B cell (primary cell): ENCODE data around the gene EXOSC2. TPM values are rescaled to one million over a fixed set of nuclear protein-coding genes. Genes with fewer than 3 reads are reported as not detected.

Source experiments
- polyA plus RNA-seq: library from polyadenylated mRNA; depleted of rRNA; stranded (reverse); fragments of >200 nt; gene quantifications from 2 replicates; pipeline ENCODE4 v1.2.3, GENCODE V29; 2012
- small RNA-seq: library from RNA; depleted of rRNA; stranded (forward); fragments of <200 nt; gene quantifications from one replicate; pipeline ENCODE3, GENCODE V24; 2012; ENCODE audit warnings: low replicate concordance, low read depth; ENCODE audit not compliant: insufficient read length
- total RNA-seq, 2 donors: library from RNA; stranded (reverse); fragments of 120-200 nt in 1 of 2; gene quantifications; 1 replicate in 1 of 2; 2 replicates in 1 of 2; pipeline versions ENCODE4 v1.2.3 to v1.2.4, GENCODE V29; 2013 to 2022

Gene EXOSC2
- total and polyA plus RNA-seq, 2 donors (not counting 1 experiment from before 2014, with no cell fraction given) = 31.5 to 53.3 TPM

Small RNA genes lying within 50 kb of the gene (small RNA-seq; reads per million reads assigned to genes)
- gene AL359092.1 = not detected

Other genes starting within 250 kb of the EXOSC2 start
- 0.44 TPM in 1 of 2 replicates, not detected in the other for gene ASS1, start 248.8 kb upstream of the EXOSC2 start, total RNA-seq
- 0.30 and 0.49 TPM in 2 replicates for gene ASS1, start 248.8 kb upstream of the EXOSC2 start, polyA plus RNA-seq
- gene FUBP3, start 114.2 kb upstream of the EXOSC2 start, total RNA-seq = 45.7 and 51.4 TPM in 2 replicates
- 21.0 and 79.4 TPM in 2 replicates for gene FUBP3, start 114.2 kb upstream of the EXOSC2 start, polyA plus RNA-seq
- gene PRDM12, start 29.2 kb upstream of the EXOSC2 start, total RNA-seq = not detected in 2 replicates
- gene PRDM12, start 29.2 kb upstream of the EXOSC2 start, polyA plus RNA-seq = not detected in 2 replicates
- 44.5 and 46.0 TPM in 2 replicates for gene ABL1, start 141.5 kb downstream of the EXOSC2 start, total RNA-seq
- gene ABL1, start 141.5 kb downstream of the EXOSC2 start, polyA plus RNA-seq = 11.3 and 11.9 TPM in 2 replicates
- gene QRFP, start 203.0 kb downstream of the EXOSC2 start, total RNA-seq = not detected in 2 replicates
- gene QRFP, start 203.0 kb downstream of the EXOSC2 start, polyA plus RNA-seq = 0.07 TPM in 1 of 2 replicates, not detected in the other
- not detected in 2 replicates for gene FIBCD1, start 245.5 kb downstream of the EXOSC2 start, total RNA-seq
- not detected in 2 replicates for gene FIBCD1, start 245.5 kb downstream of the EXOSC2 start, polyA plus RNA-seq